ENCODE data around the gene GCK. TPM values are rescaled to one million over a fixed set of nuclear protein-coding genes. Genes with fewer than 3 reads are reported as not detected.

GCK gene
- total and polyA plus RNA-seq, 2 donors (not counting 1 experiment from before 2014, with no cell fraction given), result 0.22 to 0.24 TPM

- Histone ChIP-seq H3K36me3 (replicated peaks in 1 of 2; ENCODE audit: control extremely low read depth in 1 of 2, control insufficient read depth in 1 of 2, extremely low read depth in 1 of 2, insufficient read depth in 2 of 2, low read length in 1 of 2) (no peaks in the 10 kb centered on the region), H3K4me3 (ENCODE audit: control extremely low read depth in 1 of 5, extremely low read depth in 1 of 5, insufficient read depth in 1 of 5, low read depth in 2 of 5, low read length in 4 of 5) (no peak overlapping the region), H4K20me1 (ENCODE audit: control insufficient read depth, insufficient read depth, low read length, poor library complexity, severe bottlenecking) (no peaks in the 10 kb centered on the region), H2AFZ (ENCODE audit: insufficient read depth, low read depth, low read length, poor library complexity, severe bottlenecking) (no peak overlapping the region), H3K27me3 (replicated peaks in 1 of 4; ENCODE audit: control extremely low read depth in 1 of 4, control insufficient read depth in 3 of 4, insufficient read depth in 4 of 4, low read length in 3 of 4) (peaks cover 0 to 9% (median under 1%) of the 10 kb centered on the region in 4 experiments), H3K9me3 (ENCODE audit: control extremely low read depth in 1 of 3, control insufficient read depth in 2 of 3, insufficient read depth in 1 of 3, low read length in 2 of 3) (no peaks in the 10 kb centered on the region), H3K79me2 (ENCODE audit: control insufficient read depth, insufficient read depth, low read length) (no peaks in the 10 kb centered on the region), H3K4me1 (ENCODE audit: control insufficient read depth in 2 of 2, insufficient read depth in 2 of 2, low read length in 2 of 2) (peaks cover 9 to 22% of the 10 kb centered on the region in 2 donors), H3K27ac (ENCODE audit: low read length in 2 of 2) (no peak overlapping the region), H3K4me2 (replicated peaks; ENCODE audit: low read depth, low read length, poor library complexity, severe bottlenecking) (no peak overlapping the region), H3K9ac (ENCODE audit: low read length) (no peak overlapping the region)
- ATAC-seq (ENCODE audit: low read depth) (no peak), DNase-seq (no peak)
- H3K4me1 Mint-ChIP-seq, result peaks cover 11% of the 10 kb centered on the region
- intact Hi-C loops (cut with micrococcal nuclease), result no loop called here
- H3K27me3 Mint-ChIP-seq, result no peaks in the 10 kb centered on the region
- WGBS (ENCODE audit: insufficient coverage), result 24% methylated on average over 4 of the region's 5 CpGs
- ChIA-PET CTCF (interaction anchor here (1.2 kb wide), 1 partner anchor 42 kb away, joined by 3 read pairs; no protein-coding TSS in a partner anchor), POLR2A (no interaction called here)
- no peaks in the 10 kb centered on the region for H3K9me3 Mint-ChIP-seq (ENCODE audit: insufficient read depth)
- no peak overlapping the region for H3K4me3 Mint-ChIP-seq
- no peak overlapping the region for H3K27ac Mint-ChIP-seq
- TF ChIP-seq, protein P1, sequence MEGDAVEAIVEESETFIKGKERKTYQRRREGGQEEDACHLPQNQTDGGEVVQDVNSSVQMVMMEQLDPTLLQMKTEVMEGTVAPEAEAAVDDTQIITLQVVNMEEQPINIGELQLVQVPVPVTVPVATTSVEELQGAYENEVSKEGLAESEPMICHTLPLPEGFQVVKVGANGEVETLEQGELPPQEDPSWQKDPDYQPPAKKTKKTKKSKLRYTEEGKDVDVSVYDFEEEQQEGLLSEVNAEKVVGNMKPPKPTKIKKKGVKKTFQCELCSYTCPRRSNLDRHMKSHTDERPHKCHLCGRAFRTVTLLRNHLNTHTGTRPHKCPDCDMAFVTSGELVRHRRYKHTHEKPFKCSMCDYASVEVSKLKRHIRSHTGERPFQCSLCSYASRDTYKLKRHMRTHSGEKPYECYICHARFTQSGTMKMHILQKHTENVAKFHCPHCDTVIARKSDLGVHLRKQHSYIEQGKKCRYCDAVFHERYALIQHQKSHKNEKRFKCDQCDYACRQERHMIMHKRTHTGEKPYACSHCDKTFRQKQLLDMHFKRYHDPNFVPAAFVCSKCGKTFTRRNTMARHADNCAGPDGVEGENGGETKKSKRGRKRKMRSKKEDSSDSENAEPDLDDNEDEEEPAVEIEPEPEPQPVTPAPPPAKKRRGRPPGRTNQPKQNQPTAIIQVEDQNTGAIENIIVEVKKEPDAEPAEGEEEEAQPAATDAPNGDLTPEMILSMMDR (IDR thresholded peaks at IDR 0.05), result no peak
- no peak for TF ChIP-seq EZH2 (IDR thresholded peaks at IDR 0.05; ENCODE audit: borderline replicate concordance, insufficient read depth, low read depth, low read length, poor library complexity, severe bottlenecking)
These were observed 38.8 kb downstream of the GCK start for GRCh38 chr7:44150466-44150832.

DNA sequence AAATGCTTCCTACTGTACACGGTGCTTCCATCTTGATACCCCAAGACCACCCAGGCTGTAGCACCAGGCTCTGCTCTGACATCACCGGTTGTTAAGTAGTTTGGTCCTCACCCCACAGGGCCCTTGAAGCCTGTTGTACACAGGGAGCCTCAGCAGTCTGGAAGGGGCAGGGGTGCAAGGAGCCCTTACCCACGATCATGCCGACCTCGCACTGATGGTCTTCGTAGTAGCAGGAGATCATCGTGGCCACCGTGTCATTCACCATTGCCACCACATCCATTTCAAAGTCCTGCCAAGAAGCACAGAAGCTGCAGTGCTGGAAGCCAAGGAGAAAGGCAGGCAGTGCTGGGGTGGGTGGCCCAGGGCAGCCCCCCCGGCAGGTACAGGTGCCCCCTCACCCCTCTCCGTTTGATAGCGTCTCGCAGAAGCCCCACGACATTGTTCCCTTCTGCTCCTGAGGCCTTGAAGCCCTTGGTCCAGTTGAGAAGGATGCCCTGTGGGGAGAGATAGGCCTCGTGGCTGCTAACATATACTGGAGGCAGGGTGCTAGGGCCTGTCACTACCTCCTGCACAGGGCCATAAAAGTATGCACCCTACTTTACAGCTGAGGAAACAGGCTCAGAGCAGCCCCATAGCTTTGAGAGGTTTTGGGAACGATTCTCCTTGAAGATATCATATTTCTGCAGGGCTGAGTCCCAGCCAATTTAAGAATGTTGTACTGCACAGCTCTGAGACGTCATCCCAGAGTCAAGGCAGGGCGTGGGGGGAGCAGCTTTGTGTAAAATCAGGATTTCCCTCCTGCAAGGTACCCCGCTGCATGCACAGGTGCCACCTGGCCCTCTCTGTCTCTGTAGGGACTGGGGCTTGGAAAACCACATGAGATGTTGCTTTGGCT lies 39.4 kb downstream of the GCK start:
- Mint-ChIP-seq H3K9me3 (ENCODE audit: insufficient read depth) (no peaks in the 10 kb centered on the region), H3K27ac (no peak overlapping the region), H3K27me3 (no peaks in the 10 kb centered on the region), H3K4me3 (no peak overlapping the region), H3K4me1 (peaks cover 17% of the 10 kb centered on the region)
- Histone ChIP-seq H3K4me1 (ENCODE audit: control insufficient read depth in 2 of 2, insufficient read depth in 2 of 2, low read length in 2 of 2) (peaks cover 13 to 28% of the 10 kb centered on the region in 2 donors), H3K27ac (ENCODE audit: low read length in 2 of 2) (no peak overlapping the region), H3K36me3 (replicated peaks in 1 of 2; ENCODE audit: control extremely low read depth in 1 of 2, control insufficient read depth in 1 of 2, extremely low read depth in 1 of 2, insufficient read depth in 2 of 2, low read length in 1 of 2) (no peaks in the 10 kb centered on the region), H3K4me2 (replicated peaks; ENCODE audit: low read depth, low read length, poor library complexity, severe bottlenecking) (no peak overlapping the region), H4K20me1 (ENCODE audit: control insufficient read depth, insufficient read depth, low read length, poor library complexity, severe bottlenecking) (no peaks in the 10 kb centered on the region), H2AFZ (ENCODE audit: insufficient read depth, low read depth, low read length, poor library complexity, severe bottlenecking) (no peak overlapping the region), H3K9ac (ENCODE audit: low read length) (no peak overlapping the region), H3K27me3 (replicated peaks in 1 of 4; ENCODE audit: control extremely low read depth in 1 of 4, control insufficient read depth in 3 of 4, insufficient read depth in 4 of 4, low read length in 3 of 4) (peaks cover 0 to 15% (median 4%) of the 10 kb centered on the region in 4 experiments), H3K79me2 (ENCODE audit: control insufficient read depth, insufficient read depth, low read length) (no peaks in the 10 kb centered on the region), H3K9me3 (ENCODE audit: control extremely low read depth in 1 of 3, control insufficient read depth in 2 of 3, insufficient read depth in 1 of 3, low read length in 2 of 3) (no peaks in the 10 kb centered on the region), H3K4me3 (ENCODE audit: control extremely low read depth in 1 of 5, extremely low read depth in 1 of 5, insufficient read depth in 1 of 5, low read depth in 2 of 5, low read length in 4 of 5) (no peak overlapping the region)
- ATAC-seq (ENCODE audit: low read depth) (no peak), DNase-seq (no peak)
- no peak for TF ChIP-seq EZH2 (IDR thresholded peaks at IDR 0.05; ENCODE audit: borderline replicate concordance, insufficient read depth, low read depth, low read length, poor library complexity, severe bottlenecking)
- TF ChIP-seq, protein P1 (IDR thresholded peaks at IDR 0.05), result no peak
- WGBS (ENCODE audit: insufficient coverage), result 87% methylated on average over 17 of the region's 18 CpGs
- ChIA-PET CTCF (interaction anchor here (1.2 kb wide), 1 partner anchor 41 kb away, joined by 3 read pairs; no protein-coding TSS in a partner anchor), POLR2A (no interaction called here)
- intact Hi-C loops (cut with micrococcal nuclease), result no loop called here
